Mesendoderm (in vitro differentiated cells): ENCODE measurements around the gene AKAP11.
A peak's percentile ranks its signal among the peaks of the same experiment; 100 is the strongest.

Experiments used
- DNase-seq: peaks from one replicate; pipeline ENCODE4 v3.0.0; 2013
- H2AK5ac ChIP-seq: 2 replicates; pipeline ENCODE4 v1.6.1; 2013; ENCODE audit warnings: low read length, inconsistent platforms
- H2BK120ac ChIP-seq: 2 replicates; pipeline ENCODE4 v1.6.1; 2013; ENCODE audit warnings: low read depth, mild to moderate bottlenecking, low read length, moderate library complexity, mixed read lengths
- H2BK15ac ChIP-seq: replicated peaks from 2 replicates; pipeline ENCODE4 v1.6.1; 2013; ENCODE audit warnings: low read depth, mild to moderate bottlenecking, moderate library complexity
- H2BK5ac ChIP-seq: 2 replicates; pipeline ENCODE4 v1.6.1; 2013; ENCODE audit warnings: low read length, inconsistent platforms
- H3K18ac ChIP-seq: 2 replicates; pipeline ENCODE4 v1.6.1; 2013; ENCODE audit warnings: mild to moderate bottlenecking, low read length, mixed read lengths
- H3K23ac ChIP-seq: one replicate; pipeline ENCODE4 v1.6.1; 2013; ENCODE audit warnings: low read length
- H3K27ac ChIP-seq: 2 replicates; pipeline ENCODE4 v1.5.1; 2013; ENCODE audit warnings: low read depth, mild to moderate bottlenecking, inconsistent platforms, low read length, moderate library complexity
- H3K27me3 ChIP-seq: 2 replicates; pipeline ENCODE4 v1.6.1; 2013; ENCODE audit warnings: low read length, control low read depth, mild to moderate bottlenecking, inconsistent platforms; ENCODE audit not compliant: insufficient read depth, poor library complexity
- H3K36me3 ChIP-seq: 2 replicates; pipeline ENCODE4 v1.6.1; 2013; ENCODE audit warnings: low read length, inconsistent platforms; ENCODE audit not compliant: control insufficient read depth, insufficient read depth
- H3K4ac ChIP-seq: one replicate; pipeline ENCODE4 v1.6.1; 2013; ENCODE audit warnings: low read depth, mild to moderate bottlenecking, low read length, moderate library complexity
- H3K4me1 ChIP-seq: 2 replicates; pipeline ENCODE4 v1.6.1; 2013; ENCODE audit warnings: low read depth, low read length, inconsistent platforms; ENCODE audit not compliant: control insufficient read depth
- H3K4me2 ChIP-seq: 2 replicates; pipeline ENCODE4 v1.6.1; 2013; ENCODE audit warnings: low read length
- H3K4me3 ChIP-seq: 2 replicates; pipeline ENCODE4 v1.5.1; 2013; ENCODE audit warnings: mild to moderate bottlenecking, low read length
- H3K56ac ChIP-seq: one replicate; pipeline ENCODE4 v1.6.1; 2013; ENCODE audit warnings: low read length
- H3K79me1 ChIP-seq: 2 replicates; pipeline ENCODE4 v1.6.1; 2013; ENCODE audit warnings: low read length, inconsistent platforms
- H3K79me2 ChIP-seq: 2 replicates; pipeline ENCODE4 v1.6.1; 2013; ENCODE audit warnings: mild to moderate bottlenecking, low read length; ENCODE audit not compliant: control insufficient read depth, insufficient read depth
- H3K9ac ChIP-seq: 2 replicates; pipeline ENCODE4 v1.6.1; 2013; ENCODE audit warnings: low read length, inconsistent platforms
- H4K5ac ChIP-seq: one replicate; pipeline ENCODE4 v1.6.1; 2013; ENCODE audit warnings: low read length
- H4K8ac ChIP-seq: one replicate; pipeline ENCODE4 v1.6.1; 2013; ENCODE audit warnings: low read depth, mild to moderate bottlenecking, control low read depth, low read length, moderate library complexity
- WGBS: extraction: QIAGEN DNeasy Blood & Tissue Kit; methylation state at CpG from one replicate; pipeline ENCODE4 v1.1.7; 2013; ENCODE audit warnings: low lambda C conversion rate, missing lambda C conversion rate; ENCODE audit not compliant: insufficient coverage; ENCODE audit errors: extremely low coverage; 5-methylcytosine and 5-hydroxymethylcytosine counted together

AKAP11 gene

GRCh38 chr13:42280537-42280936, 8.6 kb downstream of the AKAP11 start:
- Histone ChIP-seq H3K4me1 (peaks cover 3% of the 10 kb centered on the region), H3K9ac (no peak overlapping the region), H3K4ac (no peak overlapping the region), H2AK5ac (no peak overlapping the region), H3K56ac (no peak overlapping the region), H3K18ac (no peak overlapping the region), H3K36me3 (no peaks in the 10 kb centered on the region), H3K4me3 (no peak overlapping the region), H3K4me2 (no peak overlapping the region), H3K27ac (no peak overlapping the region), H4K8ac (no peak overlapping the region), H3K23ac (no peak overlapping the region), H3K27me3 (no peaks in the 10 kb centered on the region), H4K5ac (no peak overlapping the region), H2BK5ac (no peak overlapping the region), H3K79me2 (peaks cover 8% of the 10 kb centered on the region), H2BK120ac (no peak overlapping the region), H2BK15ac (no peak overlapping the region), H3K79me1 (peaks cover 10% of the 10 kb centered on the region)
- no peak for DNase-seq
- WGBS: no CpG with 5 or more reads among the region's 2 CpGs

GRCh38 chr13:42283574-42283973, 11.6 kb downstream of the AKAP11 start:
- Histone ChIP-seq H3K56ac (no peak overlapping the region), H3K79me2 (peaks cover 6% of the 10 kb centered on the region), H3K36me3 (no peaks in the 10 kb centered on the region), H3K4me2 (no peak overlapping the region), H4K5ac (no peak overlapping the region), H3K23ac (no peak overlapping the region), H3K9ac (no peak overlapping the region), H2BK15ac (no peak overlapping the region), H3K4me1 (peaks cover 3% of the 10 kb centered on the region), H3K4me3 (no peak overlapping the region), H3K4ac (no peak overlapping the region), H2BK120ac (no peak overlapping the region), H2BK5ac (no peak overlapping the region), H3K79me1 (peaks cover 4% of the 10 kb centered on the region), H2AK5ac (no peak overlapping the region), H4K8ac (no peak overlapping the region), H3K27ac (no peak overlapping the region), H3K18ac (no peak overlapping the region), H3K27me3 (no peaks in the 10 kb centered on the region)
- WGBS: no CpG with 5 or more reads among the region's 3 CpGs
- peak; percentile 32 for DNase-seq

DNA sequence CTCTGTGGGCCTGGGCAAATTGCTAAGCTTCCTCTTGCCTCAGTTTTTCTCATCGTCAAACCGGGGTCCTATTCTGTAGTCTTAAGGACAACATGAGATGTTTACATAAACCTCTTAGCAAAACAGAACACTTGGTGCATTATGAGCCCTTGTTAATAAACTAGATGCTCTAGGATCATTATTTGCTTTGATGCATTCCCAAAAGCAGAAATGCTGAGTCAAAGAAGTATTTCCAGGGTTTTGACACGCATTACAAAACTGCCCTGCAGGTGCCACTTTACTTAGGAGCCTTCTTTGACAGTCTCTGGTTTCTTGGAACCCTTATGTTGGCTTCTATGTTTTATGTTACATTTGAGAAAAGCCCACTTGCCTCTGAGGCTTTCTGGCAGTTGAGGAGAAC, 12.1 kb downstream of the AKAP11 start:
- Histone ChIP-seq H3K23ac (no peak overlapping the region), H3K4me3 (no peak overlapping the region), H3K4ac (no peak overlapping the region), H3K18ac (no peak overlapping the region), H2BK15ac (no peak overlapping the region), H3K4me1 (peaks cover 3% of the 10 kb centered on the region), H3K56ac (no peak overlapping the region), H2BK120ac (no peak overlapping the region), H2BK5ac (no peak overlapping the region), H4K5ac (no peak overlapping the region), H3K9ac (no peak overlapping the region), H3K27ac (no peak overlapping the region), H3K4me2 (no peak overlapping the region), H3K79me2 (peaks cover 5% of the 10 kb centered on the region), H2AK5ac (no peak overlapping the region), H3K27me3 (no peaks in the 10 kb centered on the region), H4K8ac (no peak overlapping the region), H3K79me1 (peaks cover 4% of the 10 kb centered on the region), H3K36me3 (no peaks in the 10 kb centered on the region)
- DNase-seq: no peak
- no CpG with 5 or more reads among the region's 3 CpGs for WGBS

GRCh38 chr13:42298392-42298791, 26.4 kb downstream of the AKAP11 start:
- Histone ChIP-seq H2BK120ac (no peak overlapping the region), H3K4me2 (no peak overlapping the region), H2AK5ac (no peak overlapping the region), H3K36me3 (peaks cover 3% of the 10 kb centered on the region), H3K18ac (no peak overlapping the region), H3K27me3 (no peaks in the 10 kb centered on the region), H2BK5ac (no peak overlapping the region), H3K4ac (no peak overlapping the region), H3K4me1 (no peaks in the 10 kb centered on the region), H4K5ac (no peak overlapping the region), H2BK15ac (no peak overlapping the region), H3K79me1 (no peaks in the 10 kb centered on the region), H3K56ac (no peak overlapping the region), H3K9ac (no peak overlapping the region), H3K4me3 (no peak overlapping the region), H3K27ac (no peak overlapping the region), H4K8ac (no peak overlapping the region), H3K79me2 (no peaks in the 10 kb centered on the region), H3K23ac (no peak overlapping the region)
- DNase-seq: peak; percentile 21

GRCh38 chr13:42305503-42305902, 33.6 kb downstream of the AKAP11 start:
- Histone ChIP-seq H3K27ac (no peak overlapping the region), H4K5ac (no peak overlapping the region), H3K79me1 (no peaks in the 10 kb centered on the region), H3K4me2 (no peak overlapping the region), H2BK120ac (no peak overlapping the region), H3K27me3 (no peaks in the 10 kb centered on the region), H3K9ac (no peak overlapping the region), H3K18ac (no peak overlapping the region), H3K56ac (no peak overlapping the region), H3K4me3 (no peak overlapping the region), H3K36me3 (no peaks in the 10 kb centered on the region), H3K79me2 (no peaks in the 10 kb centered on the region), H3K23ac (no peak overlapping the region), H2BK15ac (no peak overlapping the region), H3K4ac (no peak overlapping the region), H2BK5ac (no peak overlapping the region), H3K4me1 (no peaks in the 10 kb centered on the region), H2AK5ac (no peak overlapping the region), H4K8ac (no peak overlapping the region)
- DNase-seq: no peak

- no peak overlapping the region for H3K56ac ChIP-seq
- no peak overlapping the region for H3K4me2 ChIP-seq
- no peak overlapping the region for H3K4ac ChIP-seq
- H3K23ac ChIP-seq: no peak overlapping the region
- no peaks in the 10 kb centered on the region for H3K36me3 ChIP-seq
- no peak overlapping the region for H2BK15ac ChIP-seq
- H3K9ac ChIP-seq: no peak overlapping the region
- no peak overlapping the region for H4K5ac ChIP-seq
- H3K4me1 ChIP-seq: no peaks in the 10 kb centered on the region
- DNase-seq: no peak
- no CpG with 5 or more reads among the region's 4 CpGs for WGBS
- H3K4me3 ChIP-seq: no peak overlapping the region
- H2BK5ac ChIP-seq: no peak overlapping the region
- H3K27me3 ChIP-seq: no peaks in the 10 kb centered on the region
- no peak overlapping the region for H3K27ac ChIP-seq
- no peaks in the 10 kb centered on the region for H3K79me1 ChIP-seq
- no peak overlapping the region for H2AK5ac ChIP-seq
- no peaks in the 10 kb centered on the region for H3K79me2 ChIP-seq
- no peak overlapping the region for H3K18ac ChIP-seq
- H2BK120ac ChIP-seq: no peak overlapping the region
- H4K8ac ChIP-seq: no peak overlapping the region
Measured at GRCh38 chr13:42307461-42307860, 35.5 kb downstream of the AKAP11 start.
